Measurements from ENCODE around the gene MMP19. TPM values are rescaled to one million over a fixed set of nuclear protein-coding genes. Genes with fewer than 3 reads are reported as not detected.

Gene MMP19
- total RNA-seq, 1 donor from 2014 or later = 2.6 TPM

GRCh38 chr12:55814257-55814656 lies 28.5 kb downstream of the MMP19 start:
- DNase-seq (ENCODE audit: low read depth) = no peak

- no peak for DNase-seq (ENCODE audit: low read depth)
These were observed 30.6 kb downstream of the MMP19 start for GRCh38 chr12:55812088-55812487.

GRCh38 chr12:55809274-55809673 lies 33.5 kb downstream of the MMP19 start:
- DNase-seq (ENCODE audit: low read depth) = no peak

GRCh38 chr12:55806982-55807381 lies 35.8 kb downstream of the MMP19 start:
- no peak for DNase-seq (ENCODE audit: low read depth)

- DNase-seq (ENCODE audit: low read depth) = peak; percentile 22
These were observed 45.2 kb downstream of the MMP19 start for GRCh38 chr12:55797550-55797949.

- peak; percentile 54 for DNase-seq (ENCODE audit: low read depth)
These were observed 45.7 kb downstream of the MMP19 start for GRCh38 chr12:55797068-55797467.

- DNase-seq (ENCODE audit: low read depth) = no peak
These were observed 46.8 kb downstream of the MMP19 start for GRCh38 chr12:55795950-55796349.

GRCh38 chr12:55789893-55790292 lies 52.8 kb downstream of the MMP19 start:
- DNase-seq (ENCODE audit: low read depth) = no peak

GRCh38 chr12:55789171-55789570 lies 53.6 kb downstream of the MMP19 start:
- no peak for DNase-seq (ENCODE audit: low read depth)

- no peak for DNase-seq (ENCODE audit: low read depth)
These were observed 54.2 kb downstream of the MMP19 start for GRCh38 chr12:55788546-55788945.

Other genes with a start within 250 kb of the MMP19 start
- gene OR10P1, start 206.0 kb downstream of the MMP19 start, total RNA-seq = not detected in 2 replicates
- under 0.01 and 1.0 TPM in 2 replicates for gene ITGA7, start 135.0 kb downstream of the MMP19 start, total RNA-seq
- 45.7 and 54.7 TPM in 2 replicates for gene BLOC1S1, start 126.9 kb downstream of the MMP19 start, total RNA-seq
- 1.6 and 2.7 TPM in 2 replicates for gene RDH5, start 122.5 kb downstream of the MMP19 start, total RNA-seq
- 688 and 1,583 TPM in 2 replicates for gene CD63, start 113.9 kb downstream of the MMP19 start, total RNA-seq
- gene GDF11, start 99.8 kb downstream of the MMP19 start, total RNA-seq = 1.9 and 7.7 TPM in 2 replicates
- 123 and 141 TPM in 2 replicates for gene SARNP, start 25.2 kb downstream of the MMP19 start, total RNA-seq
- gene ORMDL2, start 24.9 kb downstream of the MMP19 start, total RNA-seq = 35.5 and 67.0 TPM in 2 replicates
- gene DNAJC14, start 13.3 kb downstream of the MMP19 start, total RNA-seq = 65.5 and 66.7 TPM in 2 replicates
- 30.0 and 38.7 TPM in 2 replicates for gene PYM1, start 85.0 kb upstream of the MMP19 start, total RNA-seq
- 92.2 and 105 TPM in 2 replicates for gene DGKA, start 88.2 kb upstream of the MMP19 start, total RNA-seq
- gene PMEL, start 123.1 kb upstream of the MMP19 start, total RNA-seq = 1.6 and 1.9 TPM in 2 replicates
- 12.9 and 29.0 TPM in 2 replicates for gene CDK2, start 123.9 kb upstream of the MMP19 start, total RNA-seq
- 92.9 and 119 TPM in 2 replicates for gene RAB5B, start 131.1 kb upstream of the MMP19 start, total RNA-seq
- 9.6 and 17.2 TPM in 2 replicates for gene SUOX, start 154.3 kb upstream of the MMP19 start, total RNA-seq
- 1.9 and 3.7 TPM in 2 replicates for gene IKZF4, start 178.1 kb upstream of the MMP19 start, total RNA-seq
- gene RPS26, start 199.0 kb upstream of the MMP19 start, total RNA-seq = 119 and 710 TPM in 2 replicates
- 5.1 and 19.4 TPM in 2 replicates for gene ERBB3, start 237.2 kb upstream of the MMP19 start, total RNA-seq